ENCODE measurements around the gene NEK3. TPM values are rescaled to one million over a fixed set of nuclear protein-coding genes. Genes with fewer than 3 reads are reported as not detected.
A peak's percentile ranks its signal among the peaks of the same experiment; 100 is the strongest.
"Not testable (repeated sequence)": the region's sequence is repeated elsewhere in the genome, so short reads cannot be mapped to it uniquely, and the experiment has no call there.

Gene NEK3
- total RNA-seq, 1 donor from 2014 or later = 27.5 TPM

DNA sequence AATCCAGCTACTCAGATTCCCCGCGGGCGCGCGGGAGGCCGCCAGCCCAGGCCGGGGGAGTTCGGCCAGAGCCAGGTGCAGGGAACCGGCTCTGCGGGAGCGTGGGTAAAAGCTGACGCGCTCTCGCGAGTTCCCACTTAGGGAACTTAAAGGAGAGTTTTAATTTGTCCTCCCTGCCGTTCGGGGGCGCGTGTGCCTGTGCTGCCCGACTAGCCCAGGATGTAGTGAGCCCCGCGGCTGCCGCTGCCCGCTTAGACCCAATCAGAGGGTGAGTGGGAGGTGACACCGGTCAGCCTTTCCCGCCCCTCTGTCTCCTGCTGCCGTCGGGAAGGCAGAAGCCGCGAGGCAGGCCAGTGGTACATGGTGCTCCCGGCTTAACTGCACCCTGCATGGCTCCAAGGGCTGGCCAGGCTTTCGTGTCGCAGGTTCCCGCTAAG, 36.0 kb upstream of the NEK3 start:
- no peak overlapping the region for H3K27ac Mint-ChIP-seq (ENCODE audit: unreplicated experiment)
- no peaks in the 10 kb centered on the region for H3K27me3 Mint-ChIP-seq (ENCODE audit: low read depth)
- H3K36me3 Mint-ChIP-seq (ENCODE audit: low read depth) = no peaks in the 10 kb centered on the region
- peak overlapping the region; percentile 38 for H3K4me3 Mint-ChIP-seq
- no peak for DNase-seq (ENCODE audit: low read depth, low spot score)
- peaks cover 22% of the 10 kb centered on the region for H3K4me1 Mint-ChIP-seq
- TF ChIP-seq, protein P1, sequence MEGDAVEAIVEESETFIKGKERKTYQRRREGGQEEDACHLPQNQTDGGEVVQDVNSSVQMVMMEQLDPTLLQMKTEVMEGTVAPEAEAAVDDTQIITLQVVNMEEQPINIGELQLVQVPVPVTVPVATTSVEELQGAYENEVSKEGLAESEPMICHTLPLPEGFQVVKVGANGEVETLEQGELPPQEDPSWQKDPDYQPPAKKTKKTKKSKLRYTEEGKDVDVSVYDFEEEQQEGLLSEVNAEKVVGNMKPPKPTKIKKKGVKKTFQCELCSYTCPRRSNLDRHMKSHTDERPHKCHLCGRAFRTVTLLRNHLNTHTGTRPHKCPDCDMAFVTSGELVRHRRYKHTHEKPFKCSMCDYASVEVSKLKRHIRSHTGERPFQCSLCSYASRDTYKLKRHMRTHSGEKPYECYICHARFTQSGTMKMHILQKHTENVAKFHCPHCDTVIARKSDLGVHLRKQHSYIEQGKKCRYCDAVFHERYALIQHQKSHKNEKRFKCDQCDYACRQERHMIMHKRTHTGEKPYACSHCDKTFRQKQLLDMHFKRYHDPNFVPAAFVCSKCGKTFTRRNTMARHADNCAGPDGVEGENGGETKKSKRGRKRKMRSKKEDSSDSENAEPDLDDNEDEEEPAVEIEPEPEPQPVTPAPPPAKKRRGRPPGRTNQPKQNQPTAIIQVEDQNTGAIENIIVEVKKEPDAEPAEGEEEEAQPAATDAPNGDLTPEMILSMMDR (conservative IDR thresholded peaks at IDR 0.05) = no peak
- H3K9me3 Mint-ChIP-seq = no peaks in the 10 kb centered on the region

DNA sequence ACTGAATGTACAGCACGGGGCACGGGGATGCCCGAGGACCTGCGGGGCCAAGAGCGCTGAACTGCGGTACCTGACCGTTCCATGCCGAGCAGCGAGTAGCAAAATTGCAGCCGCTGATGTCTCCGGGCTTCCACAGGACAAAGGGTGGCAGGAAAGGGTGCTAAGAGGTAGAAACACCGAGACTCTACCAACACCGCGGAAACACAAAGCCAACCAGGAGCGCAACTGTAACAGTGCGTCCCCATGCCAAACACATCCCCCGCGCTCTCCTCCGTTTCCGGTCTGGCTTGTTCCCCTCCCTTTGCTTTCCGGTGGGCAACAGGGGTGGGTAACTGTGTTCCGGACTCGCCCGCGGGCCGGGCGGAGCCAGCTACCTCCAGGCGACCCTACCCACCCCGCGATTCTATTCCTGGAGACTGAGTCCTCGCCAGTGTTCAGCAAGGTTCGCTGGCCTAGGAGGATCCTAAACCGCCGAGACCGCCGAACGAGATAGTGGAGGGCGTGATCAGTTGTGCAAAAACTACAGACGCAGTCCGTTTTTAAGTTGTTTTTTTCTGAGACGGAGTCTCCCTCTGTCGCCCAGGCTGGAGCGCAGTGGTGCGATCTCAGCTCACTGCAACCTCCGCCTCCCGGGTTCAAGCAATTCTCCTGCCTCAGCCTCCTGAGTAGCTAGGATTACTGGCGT, 34.9 kb upstream of the NEK3 start:
- peak; percentile 93 for DNase-seq (ENCODE audit: low read depth, low spot score)
- Mint-ChIP-seq H3K27me3 (ENCODE audit: low read depth) (no peaks in the 10 kb centered on the region), H3K4me3 (peak overlapping the region; percentile 93), H3K4me1 (peaks cover 22% of the 10 kb centered on the region), H3K9me3 (no peaks in the 10 kb centered on the region), H3K27ac (ENCODE audit: unreplicated experiment) (peak overlapping the region; percentile 99), H3K36me3 (ENCODE audit: low read depth) (no peaks in the 10 kb centered on the region)
- TF ChIP-seq, protein P1 (conservative IDR thresholded peaks at IDR 0.05) = no peak

DNA sequence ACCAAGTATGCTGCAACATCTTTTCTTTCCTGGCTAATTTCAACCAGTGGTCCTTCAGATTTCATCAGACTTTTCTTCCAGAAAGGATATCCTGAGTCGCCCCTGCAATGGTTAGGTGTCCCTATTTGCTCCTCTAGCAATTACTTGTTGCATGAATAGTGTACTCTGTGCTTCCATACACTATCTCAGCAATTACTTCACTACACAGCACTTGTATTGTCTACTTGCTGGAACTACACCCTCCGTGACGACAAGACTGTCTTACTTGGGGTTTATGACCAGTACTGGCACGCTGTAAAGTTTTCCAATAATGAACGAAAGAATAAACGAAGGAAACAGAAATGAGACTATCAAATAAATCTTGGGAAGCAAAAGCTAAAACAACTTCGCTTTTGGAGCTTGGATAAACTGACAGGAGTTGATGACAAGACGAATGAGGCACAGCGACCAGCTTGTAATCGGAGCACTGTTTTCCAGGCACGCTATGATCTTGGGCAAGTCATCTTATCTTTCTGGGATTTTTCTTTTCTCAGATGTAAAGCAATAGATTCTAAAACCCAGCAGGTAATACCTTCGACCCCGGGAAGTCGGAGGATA, 34.3 kb upstream of the NEK3 start:
- Mint-ChIP-seq H3K4me3 (peak overlapping the region; percentile 93), H3K27ac (ENCODE audit: unreplicated experiment) (peak overlapping the region; percentile 99), H3K4me1 (peaks cover 22% of the 10 kb centered on the region)
- not testable (repeated sequence) for H3K9me3 Mint-ChIP-seq; H3K27me3 Mint-ChIP-seq (ENCODE audit: low read depth); H3K36me3 Mint-ChIP-seq (ENCODE audit: low read depth); DNase-seq (ENCODE audit: low read depth, low spot score)

DNA sequence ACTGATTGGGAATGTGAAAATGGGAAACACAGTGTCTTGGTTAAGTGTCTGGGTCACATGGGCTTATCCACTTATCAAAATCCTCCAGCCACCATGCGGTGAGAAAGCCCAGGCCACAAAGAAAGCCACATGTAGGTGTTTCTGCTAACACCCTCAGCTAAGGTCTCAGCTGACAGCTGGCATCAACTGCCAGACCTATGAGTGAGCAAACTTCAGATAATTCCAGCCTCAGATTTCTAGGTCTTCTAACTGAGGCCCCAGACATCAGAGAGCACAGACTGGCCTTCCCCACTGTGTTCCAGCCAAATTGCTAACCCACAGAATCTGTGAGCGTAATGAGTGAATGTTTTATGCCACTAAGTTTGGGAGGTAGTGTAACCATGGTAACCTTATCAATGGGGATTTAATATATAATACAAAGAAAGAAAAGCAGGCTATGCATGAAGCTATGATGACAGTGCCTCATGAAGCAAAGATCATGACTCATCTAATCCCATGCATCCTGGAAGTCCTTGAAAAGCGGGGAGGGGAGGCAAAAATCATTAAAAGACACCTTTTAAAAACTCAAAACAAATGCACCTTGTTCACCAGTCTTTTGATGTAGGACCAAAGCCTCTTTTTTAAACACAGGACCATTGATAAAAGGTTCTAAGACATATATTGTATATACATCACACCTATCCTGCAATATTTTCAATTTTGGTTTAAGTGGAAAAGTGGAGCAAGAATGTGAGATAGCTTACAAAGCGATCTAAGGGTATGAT, 28.2 kb upstream of the NEK3 start:
- peak overlapping the region; percentile 67 for H3K27ac Mint-ChIP-seq (ENCODE audit: unreplicated experiment)
- not testable (repeated sequence) for H3K4me3 Mint-ChIP-seq; H3K9me3 Mint-ChIP-seq; H3K36me3 Mint-ChIP-seq (ENCODE audit: low read depth); H3K27me3 Mint-ChIP-seq (ENCODE audit: low read depth); H3K4me1 Mint-ChIP-seq; DNase-seq (ENCODE audit: low read depth, low spot score)

DNA sequence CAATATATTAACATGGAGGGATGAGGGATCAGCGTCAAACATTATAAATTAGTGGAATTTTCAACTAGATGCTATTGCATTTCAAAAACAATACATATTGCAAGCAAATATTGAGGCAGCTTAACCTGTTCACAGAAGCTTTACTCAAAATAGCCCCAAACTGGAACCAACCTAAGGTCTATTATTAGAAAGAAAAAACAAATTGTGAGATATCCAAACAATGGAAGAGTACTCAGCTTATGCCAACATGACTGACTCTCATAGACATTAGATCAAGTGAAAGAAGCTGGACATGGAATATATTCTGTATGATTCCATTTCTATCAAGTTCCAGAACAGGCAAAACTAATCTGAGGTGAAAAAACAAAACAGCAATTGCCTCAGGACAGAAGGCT, 27.6 kb upstream of the NEK3 start:
- peaks cover 10% of the 10 kb centered on the region for H3K4me1 Mint-ChIP-seq
- DNase-seq (ENCODE audit: low read depth, low spot score) = no peak
- H3K27me3 Mint-ChIP-seq (ENCODE audit: low read depth) = no peaks in the 10 kb centered on the region
- no peaks in the 10 kb centered on the region for H3K9me3 Mint-ChIP-seq
- H3K27ac Mint-ChIP-seq (ENCODE audit: unreplicated experiment) = no peak overlapping the region
- TF ChIP-seq, protein P1 (conservative IDR thresholded peaks at IDR 0.05) = no peak
- no peak overlapping the region for H3K4me3 Mint-ChIP-seq
- H3K36me3 Mint-ChIP-seq (ENCODE audit: low read depth) = peaks cover 6% of the 10 kb centered on the region

DNA sequence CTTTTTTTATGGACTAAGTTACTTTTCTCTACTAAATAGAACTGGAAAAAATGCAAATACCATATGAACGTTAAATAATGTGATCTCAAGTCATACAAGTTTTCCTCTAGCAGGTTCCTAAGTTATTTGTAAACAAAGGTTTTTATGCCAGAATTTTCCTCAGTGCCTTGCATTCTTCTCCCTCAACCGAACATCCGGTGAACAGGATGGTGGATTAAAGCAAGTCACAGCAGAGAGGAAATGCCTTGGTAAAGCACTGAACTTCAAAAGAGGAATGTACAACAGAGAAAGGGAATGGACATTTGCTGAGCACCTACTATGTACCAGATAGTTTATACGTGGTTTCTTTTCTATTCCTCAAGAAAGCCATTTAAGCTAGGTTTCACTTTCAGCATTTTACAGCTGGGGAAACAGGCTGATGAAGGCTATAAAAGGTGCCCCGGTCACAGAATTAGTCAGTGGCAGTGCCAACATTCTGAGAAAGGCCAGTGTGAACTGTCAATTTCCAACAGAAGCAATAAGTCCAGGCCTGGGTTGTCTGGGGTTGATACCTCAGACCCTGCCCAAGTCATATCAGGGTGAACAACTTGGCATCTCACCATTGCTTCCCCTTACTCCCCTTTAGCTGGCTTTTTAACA, 22.0 kb upstream of the NEK3 start:
- DNase-seq (ENCODE audit: low read depth, low spot score); H3K4me3 Mint-ChIP-seq; H3K27me3 Mint-ChIP-seq (ENCODE audit: low read depth); H3K9me3 Mint-ChIP-seq; H3K4me1 Mint-ChIP-seq; H3K27ac Mint-ChIP-seq (ENCODE audit: unreplicated experiment): not testable (repeated sequence)
- H3K36me3 Mint-ChIP-seq (ENCODE audit: low read depth) = peaks cover 11% of the 10 kb centered on the region
